Measurements from ENCODE around the gene STK17A. TPM values are rescaled to one million over a fixed set of nuclear protein-coding genes. Genes with fewer than 3 reads are reported as not detected.
"Not testable (repeated sequence)": the region's sequence is repeated elsewhere in the genome, so short reads cannot be mapped to it uniquely, and the experiment has no call there.

The STK17A gene
- total RNA-seq, 1 donor from 2014 or later = 35.0 TPM

DNA sequence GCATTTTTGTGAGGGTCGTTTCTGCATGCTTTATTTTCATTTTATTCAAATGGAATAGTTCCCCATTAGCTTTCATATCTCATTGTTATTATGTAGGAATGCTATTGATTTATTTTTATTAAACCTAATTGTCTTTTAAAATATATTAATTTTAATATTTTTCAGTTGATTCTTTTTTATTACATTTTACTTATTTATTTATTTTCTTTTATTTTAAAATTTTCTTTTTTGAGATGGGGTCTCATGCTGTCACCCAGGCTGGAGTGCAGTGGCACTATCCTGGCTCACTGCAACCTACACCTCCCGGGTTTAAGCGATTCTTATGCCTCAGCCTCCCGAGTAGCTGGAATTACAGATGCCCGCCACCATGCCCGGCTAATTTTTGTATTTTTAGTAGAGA is 7.4 kb upstream of the STK17A start:
- TF ChIP-seq, protein P1, sequence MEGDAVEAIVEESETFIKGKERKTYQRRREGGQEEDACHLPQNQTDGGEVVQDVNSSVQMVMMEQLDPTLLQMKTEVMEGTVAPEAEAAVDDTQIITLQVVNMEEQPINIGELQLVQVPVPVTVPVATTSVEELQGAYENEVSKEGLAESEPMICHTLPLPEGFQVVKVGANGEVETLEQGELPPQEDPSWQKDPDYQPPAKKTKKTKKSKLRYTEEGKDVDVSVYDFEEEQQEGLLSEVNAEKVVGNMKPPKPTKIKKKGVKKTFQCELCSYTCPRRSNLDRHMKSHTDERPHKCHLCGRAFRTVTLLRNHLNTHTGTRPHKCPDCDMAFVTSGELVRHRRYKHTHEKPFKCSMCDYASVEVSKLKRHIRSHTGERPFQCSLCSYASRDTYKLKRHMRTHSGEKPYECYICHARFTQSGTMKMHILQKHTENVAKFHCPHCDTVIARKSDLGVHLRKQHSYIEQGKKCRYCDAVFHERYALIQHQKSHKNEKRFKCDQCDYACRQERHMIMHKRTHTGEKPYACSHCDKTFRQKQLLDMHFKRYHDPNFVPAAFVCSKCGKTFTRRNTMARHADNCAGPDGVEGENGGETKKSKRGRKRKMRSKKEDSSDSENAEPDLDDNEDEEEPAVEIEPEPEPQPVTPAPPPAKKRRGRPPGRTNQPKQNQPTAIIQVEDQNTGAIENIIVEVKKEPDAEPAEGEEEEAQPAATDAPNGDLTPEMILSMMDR (IDR thresholded peaks at IDR 0.05) = no peak
- H3K36me3 Mint-ChIP-seq (ENCODE audit: low read depth) = peaks cover 7% of the 10 kb centered on the region
- H3K9me3 Mint-ChIP-seq (ENCODE audit: low read depth) = peaks cover 3% of the 10 kb centered on the region

DNA sequence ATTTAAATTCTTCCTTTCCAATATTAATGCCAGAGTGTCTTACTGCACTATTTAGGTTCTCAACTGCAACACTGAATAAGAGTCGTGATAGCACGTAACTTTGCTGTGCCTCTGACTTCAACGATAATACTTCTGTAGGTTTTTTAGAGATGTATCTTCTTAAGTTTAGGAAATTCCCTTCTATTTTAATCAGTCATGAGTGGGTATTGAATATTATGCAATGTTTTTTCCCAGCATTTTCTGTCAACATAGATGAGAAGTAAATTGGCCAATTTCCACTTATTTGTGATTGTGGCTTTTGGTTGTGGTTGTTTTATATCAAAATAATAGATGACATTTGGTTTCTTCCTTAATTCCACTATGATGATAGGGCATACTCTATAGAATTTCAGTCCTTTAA is 6.7 kb upstream of the STK17A start:
- Mint-ChIP-seq H3K36me3 (ENCODE audit: low read depth) (peaks cover 7% of the 10 kb centered on the region), H3K27ac (ENCODE audit: unreplicated experiment) (no peak overlapping the region), H3K4me3 (ENCODE audit: unreplicated experiment) (no peak overlapping the region), H3K4me1 (ENCODE audit: low read depth) (peaks cover 7% of the 10 kb centered on the region), H3K9me3 (ENCODE audit: low read depth) (peaks cover 3% of the 10 kb centered on the region), H3K27me3 (ENCODE audit: low read depth) (peaks cover 7% of the 10 kb centered on the region)
- DNase-seq (ENCODE audit: low spot score) = no peak
- TF ChIP-seq, protein P1 (IDR thresholded peaks at IDR 0.05) = no peak

More for the DNA sequence above, 7.4 kb upstream of the STK17A start:
- no peak for DNase-seq (ENCODE audit: low spot score)
- Mint-ChIP-seq H3K27ac (ENCODE audit: unreplicated experiment) (no peak overlapping the region), H3K27me3 (ENCODE audit: low read depth) (peaks cover 2% of the 10 kb centered on the region), H3K4me3 (ENCODE audit: unreplicated experiment) (no peak overlapping the region), H3K4me1 (ENCODE audit: low read depth) (peaks cover 7% of the 10 kb centered on the region)

- peaks cover 3% of the 10 kb centered on the region for H3K9me3 Mint-ChIP-seq (ENCODE audit: low read depth)
- TF ChIP-seq, protein P1 (IDR thresholded peaks at IDR 0.05) = no peak
- no peak for DNase-seq (ENCODE audit: low spot score)
- peaks cover 13% of the 10 kb centered on the region for H3K27me3 Mint-ChIP-seq (ENCODE audit: low read depth)
- no peak overlapping the region for H3K4me3 Mint-ChIP-seq (ENCODE audit: unreplicated experiment)
- H3K36me3 Mint-ChIP-seq (ENCODE audit: low read depth) = peaks cover 7% of the 10 kb centered on the region
- peaks cover 7% of the 10 kb centered on the region for H3K4me1 Mint-ChIP-seq (ENCODE audit: low read depth)
- H3K27ac Mint-ChIP-seq (ENCODE audit: unreplicated experiment) = no peak overlapping the region
These were observed 5.4 kb upstream of the STK17A start for GRCh38 chr7:43577485-43577951.

DNA sequence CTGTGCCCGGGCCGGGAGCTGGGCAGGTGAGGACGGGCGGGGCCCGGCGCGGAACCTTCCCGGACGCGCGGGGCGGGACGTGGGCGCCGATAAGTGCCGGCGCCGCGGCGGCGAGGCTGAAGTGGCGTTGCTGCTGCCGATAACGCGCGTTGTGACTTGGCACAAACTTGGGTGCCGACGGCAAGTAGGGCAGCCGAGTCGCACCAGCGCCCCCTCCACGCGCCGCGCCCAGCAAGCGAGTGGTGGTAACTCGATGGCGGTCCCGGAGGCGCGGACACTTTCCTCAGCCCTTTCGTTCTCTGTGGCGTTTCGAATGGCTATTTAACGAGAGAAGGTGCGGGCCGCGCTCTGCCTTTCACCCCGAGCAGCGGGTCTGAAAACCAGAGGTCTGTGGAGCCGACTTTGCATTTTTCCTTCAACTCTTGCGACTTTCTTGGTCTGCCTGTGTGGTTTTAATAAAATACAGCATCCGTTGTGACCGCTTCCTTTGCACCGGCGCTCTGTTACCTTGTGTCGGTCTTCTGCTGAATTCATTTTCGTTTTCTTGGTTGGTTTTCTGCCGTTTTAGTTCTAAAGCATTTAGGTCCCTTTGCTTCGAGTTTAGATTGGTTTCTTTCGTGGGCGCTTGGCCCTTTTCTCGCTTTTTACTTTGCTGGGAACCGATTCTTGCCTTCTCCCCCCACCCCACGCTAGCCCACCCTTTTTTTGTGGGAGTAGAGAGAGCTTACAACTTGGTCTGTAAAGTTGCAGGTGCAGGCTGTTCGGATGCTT is 701 bp downstream of the STK17A start:
- Mint-ChIP-seq H3K4me1 (ENCODE audit: low read depth) (peaks cover 41% of the 10 kb centered on the region), H3K36me3 (ENCODE audit: low read depth) (peaks cover 7% of the 10 kb centered on the region), H3K27me3 (ENCODE audit: low read depth) (peaks cover 14% of the 10 kb centered on the region), H3K27ac (ENCODE audit: unreplicated experiment) (peak overlapping the region; percentile 96), H3K4me3 (ENCODE audit: unreplicated experiment) (peak overlapping the region; percentile 94), H3K9me3 (ENCODE audit: low read depth) (peaks cover 3% of the 10 kb centered on the region)
- peak; percentile 94 for DNase-seq (ENCODE audit: low spot score)
- TF ChIP-seq, protein P1 (IDR thresholded peaks at IDR 0.05) = peak; percentile 54

DNA sequence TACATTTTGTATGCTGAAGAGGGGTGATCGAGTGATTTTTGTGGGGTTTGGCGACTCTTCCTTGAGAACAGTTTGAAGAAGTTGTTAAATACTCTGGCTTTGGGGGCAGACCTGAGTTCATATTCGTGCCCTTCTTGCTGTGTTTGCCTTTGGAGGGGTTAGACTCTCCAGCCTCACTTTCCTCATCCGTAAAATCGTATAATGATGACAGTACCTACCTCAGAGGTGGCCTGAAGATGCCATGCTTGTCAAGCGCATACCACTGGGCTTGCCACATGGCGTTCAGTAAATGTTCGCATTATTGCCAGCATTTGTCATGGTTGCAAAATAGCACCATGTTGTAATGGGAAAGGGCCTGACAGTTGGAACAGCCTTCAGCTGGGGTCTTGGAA is 1.3 kb downstream of the STK17A start:
- peaks cover under 1% of the 10 kb centered on the region for H3K9me3 Mint-ChIP-seq (ENCODE audit: low read depth)
- H3K27me3 Mint-ChIP-seq (ENCODE audit: low read depth) = peaks cover 14% of the 10 kb centered on the region
- peaks cover 2% of the 10 kb centered on the region for H3K36me3 Mint-ChIP-seq (ENCODE audit: low read depth)
- peak overlapping the region; percentile 94 for H3K4me3 Mint-ChIP-seq (ENCODE audit: unreplicated experiment)
- TF ChIP-seq, protein P1 (IDR thresholded peaks at IDR 0.05) = no peak
- no peak for DNase-seq (ENCODE audit: low spot score)
- peaks cover 47% of the 10 kb centered on the region for H3K4me1 Mint-ChIP-seq (ENCODE audit: low read depth)
- H3K27ac Mint-ChIP-seq (ENCODE audit: unreplicated experiment) = peak overlapping the region; percentile 96

GRCh38 chr7:43584733-43585132 is 1.8 kb downstream of the STK17A start:
- H3K36me3 Mint-ChIP-seq (ENCODE audit: low read depth); H3K9me3 Mint-ChIP-seq (ENCODE audit: low read depth); DNase-seq (ENCODE audit: low spot score): not testable (repeated sequence)
- Mint-ChIP-seq H3K27me3 (ENCODE audit: low read depth) (peaks cover 14% of the 10 kb centered on the region), H3K4me3 (ENCODE audit: unreplicated experiment) (peak overlapping the region; percentile 94), H3K27ac (ENCODE audit: unreplicated experiment) (peak overlapping the region; percentile 96), H3K4me1 (ENCODE audit: low read depth) (peaks cover 52% of the 10 kb centered on the region)

Data from chondrocyte (in vitro differentiated cells).